22Rv1 (cell line): Measurements from ENCODE around the gene GCM1.

Experiments
- H3K27ac ChIP-seq: fragments of 450-650 bp; 2 replicates; pipeline ENCODE4 v1.5.1; 2017
- ZFX ChIP-seq: fragments of 450-650 bp; IDR thresholded peaks from 2 replicates; pipeline ENCODE4 v1.6.1; 2017; ENCODE audit warnings: antibody characterized with exemption, borderline replicate concordance
- TF ChIP-seq, protein P1 (sequence below): fragments of 450-650 bp; IDR thresholded peaks from 2 replicates; pipeline ENCODE4 v1.5.1; 2017; ENCODE audit warnings: mild to moderate bottlenecking

GCM1 gene

DNA sequence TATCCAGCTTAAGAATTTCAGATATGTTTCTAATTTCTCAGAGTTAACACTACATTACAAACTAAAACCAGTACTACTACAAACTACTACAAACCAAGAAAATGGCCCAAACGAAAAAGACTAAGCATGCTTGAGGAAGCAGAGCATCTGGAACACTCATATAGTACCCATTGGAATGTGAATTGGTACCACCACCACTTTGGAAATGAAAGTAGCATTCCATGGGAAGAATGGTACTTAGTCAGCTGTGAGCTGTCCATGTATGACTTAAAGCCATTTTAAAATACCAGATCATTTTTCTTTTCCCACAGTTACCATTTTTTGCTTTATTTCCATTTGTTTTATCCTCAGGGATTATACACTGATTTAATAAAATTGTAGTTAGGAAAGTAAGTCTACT, 52.9 kb downstream of the GCM1 start:
- no peak overlapping the region for H3K27ac ChIP-seq
- TF ChIP-seq ZFX, result no peak
- TF ChIP-seq, protein P1, sequence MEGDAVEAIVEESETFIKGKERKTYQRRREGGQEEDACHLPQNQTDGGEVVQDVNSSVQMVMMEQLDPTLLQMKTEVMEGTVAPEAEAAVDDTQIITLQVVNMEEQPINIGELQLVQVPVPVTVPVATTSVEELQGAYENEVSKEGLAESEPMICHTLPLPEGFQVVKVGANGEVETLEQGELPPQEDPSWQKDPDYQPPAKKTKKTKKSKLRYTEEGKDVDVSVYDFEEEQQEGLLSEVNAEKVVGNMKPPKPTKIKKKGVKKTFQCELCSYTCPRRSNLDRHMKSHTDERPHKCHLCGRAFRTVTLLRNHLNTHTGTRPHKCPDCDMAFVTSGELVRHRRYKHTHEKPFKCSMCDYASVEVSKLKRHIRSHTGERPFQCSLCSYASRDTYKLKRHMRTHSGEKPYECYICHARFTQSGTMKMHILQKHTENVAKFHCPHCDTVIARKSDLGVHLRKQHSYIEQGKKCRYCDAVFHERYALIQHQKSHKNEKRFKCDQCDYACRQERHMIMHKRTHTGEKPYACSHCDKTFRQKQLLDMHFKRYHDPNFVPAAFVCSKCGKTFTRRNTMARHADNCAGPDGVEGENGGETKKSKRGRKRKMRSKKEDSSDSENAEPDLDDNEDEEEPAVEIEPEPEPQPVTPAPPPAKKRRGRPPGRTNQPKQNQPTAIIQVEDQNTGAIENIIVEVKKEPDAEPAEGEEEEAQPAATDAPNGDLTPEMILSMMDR, result no peak

GRCh38 chr6:53095270-53095669, 53.4 kb downstream of the GCM1 start:
- TF ChIP-seq, protein P1, result no peak
- TF ChIP-seq ZFX, result no peak
- H3K27ac ChIP-seq, result no peak overlapping the region

GRCh38 chr6:53090576-53090975, 58.1 kb downstream of the GCM1 start:
- no peak overlapping the region for H3K27ac ChIP-seq
- TF ChIP-seq ZFX, result no peak
- TF ChIP-seq, protein P1, result no peak

DNA sequence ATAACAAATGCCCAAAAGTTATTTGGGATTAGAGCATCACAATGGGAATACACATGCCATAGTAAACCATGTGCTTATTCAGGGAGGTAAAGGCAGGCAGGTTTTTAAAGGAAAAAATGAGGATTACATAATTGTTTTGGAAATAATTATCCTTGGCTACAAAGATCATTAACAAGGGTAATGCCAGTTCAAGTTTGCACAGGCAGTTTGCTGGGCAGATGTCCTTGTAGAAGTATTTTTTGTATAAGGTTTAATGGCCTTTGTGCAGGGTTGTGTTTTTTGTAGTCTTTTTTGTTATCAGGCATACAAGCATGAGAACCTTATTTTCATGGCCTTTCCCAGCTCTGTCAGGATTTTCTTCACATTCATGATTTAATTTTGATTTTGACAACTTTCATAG, 58.7 kb downstream of the GCM1 start:
- TF ChIP-seq, protein P1, result no peak
- no peak for TF ChIP-seq ZFX
- no peak overlapping the region for H3K27ac ChIP-seq

- H3K27ac ChIP-seq, result 0 out of 2 replicates have a peak overlapping the region, but pooled peaks have one; percentile 12
- TF ChIP-seq, protein P1, result no peak
- no peak for TF ChIP-seq ZFX
Measured at GRCh38 chr6:53086302-53086701, 62.3 kb downstream of the GCM1 start.

GRCh38 chr6:53080813-53081212, 67.8 kb downstream of the GCM1 start:
- TF ChIP-seq, protein P1, result no peak
- no peak for TF ChIP-seq ZFX

More at GRCh38 chr6:53080813-53081212, 67.8 kb downstream of the GCM1 start:
- no peak overlapping the region for H3K27ac ChIP-seq
